Measurements from ENCODE around the gene CEACAM4. TPM values are rescaled to one million over a fixed set of nuclear protein-coding genes. Genes with fewer than 3 reads are reported as not detected.

CEACAM4 gene
- total and polyA plus RNA-seq, 2 experiments from 2014 or later, result not detected

DNA sequence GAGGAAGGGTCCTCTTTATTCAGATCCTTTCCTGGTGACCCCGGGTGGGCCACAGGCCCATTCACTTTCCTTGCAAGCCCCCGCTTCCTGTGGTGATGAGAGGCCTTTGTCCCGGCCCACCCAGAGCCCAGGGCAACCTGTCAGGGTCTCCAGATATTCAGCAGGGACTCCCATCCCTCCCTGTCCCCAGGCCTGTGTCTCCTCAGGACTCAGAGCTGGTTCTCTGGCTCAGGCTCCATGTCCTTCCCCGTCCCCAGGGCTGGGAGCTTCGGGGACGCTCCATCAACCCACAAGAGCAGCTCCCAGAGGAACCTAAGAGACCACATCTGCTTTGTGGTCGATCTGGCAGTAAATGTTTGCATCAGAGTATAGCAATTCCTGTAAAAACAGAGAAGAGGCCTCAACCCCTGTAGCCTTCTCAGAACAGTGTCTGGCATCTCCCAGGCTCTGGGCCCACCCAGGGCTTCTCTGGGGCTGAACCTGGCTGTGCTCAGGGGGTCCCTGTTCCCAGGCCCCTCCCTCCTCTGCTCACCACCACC lies 7.8 kb downstream of the CEACAM4 start:
- Histone ChIP-seq H3K4me3 (no peak overlapping the region), H3K27me3 (no peaks in the 10 kb centered on the region), H3K79me2 (no peaks in the 10 kb centered on the region), H3K27ac (no peak overlapping the region), H2AFZ (no peak overlapping the region), H3K9me2 (replicated peaks; ENCODE audit: insufficient read depth) (no peaks in the 10 kb centered on the region), H3K9me3 (ENCODE audit: low read depth) (no peaks in the 10 kb centered on the region), H3K4me1 (ENCODE audit: insufficient read depth) (no peaks in the 10 kb centered on the region), H3K4me2 (no peak overlapping the region), H4K20me1 (ENCODE audit: insufficient read depth, poor library complexity, severe bottlenecking) (no peaks in the 10 kb centered on the region), H3K36me3 (replicated peaks; ENCODE audit: insufficient read depth, low read depth) (no peaks in the 10 kb centered on the region)
- no peak for DNase-seq (ENCODE audit: low spot score)
- no peak for TF ChIP-seq EZH2phosphoT487 (IDR thresholded peaks at IDR 0.05; ENCODE audit: low read depth, severe bottlenecking, unreplicated experiment)
- TF ChIP-seq EZH2 (IDR thresholded peaks at IDR 0.05; ENCODE audit: borderline replicate concordance), result no peak
- TF ChIP-seq, protein P1, sequence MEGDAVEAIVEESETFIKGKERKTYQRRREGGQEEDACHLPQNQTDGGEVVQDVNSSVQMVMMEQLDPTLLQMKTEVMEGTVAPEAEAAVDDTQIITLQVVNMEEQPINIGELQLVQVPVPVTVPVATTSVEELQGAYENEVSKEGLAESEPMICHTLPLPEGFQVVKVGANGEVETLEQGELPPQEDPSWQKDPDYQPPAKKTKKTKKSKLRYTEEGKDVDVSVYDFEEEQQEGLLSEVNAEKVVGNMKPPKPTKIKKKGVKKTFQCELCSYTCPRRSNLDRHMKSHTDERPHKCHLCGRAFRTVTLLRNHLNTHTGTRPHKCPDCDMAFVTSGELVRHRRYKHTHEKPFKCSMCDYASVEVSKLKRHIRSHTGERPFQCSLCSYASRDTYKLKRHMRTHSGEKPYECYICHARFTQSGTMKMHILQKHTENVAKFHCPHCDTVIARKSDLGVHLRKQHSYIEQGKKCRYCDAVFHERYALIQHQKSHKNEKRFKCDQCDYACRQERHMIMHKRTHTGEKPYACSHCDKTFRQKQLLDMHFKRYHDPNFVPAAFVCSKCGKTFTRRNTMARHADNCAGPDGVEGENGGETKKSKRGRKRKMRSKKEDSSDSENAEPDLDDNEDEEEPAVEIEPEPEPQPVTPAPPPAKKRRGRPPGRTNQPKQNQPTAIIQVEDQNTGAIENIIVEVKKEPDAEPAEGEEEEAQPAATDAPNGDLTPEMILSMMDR (IDR thresholded peaks at IDR 0.05; ENCODE audit: poor library complexity), result no peak
- WGBS (ENCODE audit: low lambda C conversion rate, missing lambda C conversion rate), result 36% methylated on average over 7 of the region's 7 CpGs

DNA sequence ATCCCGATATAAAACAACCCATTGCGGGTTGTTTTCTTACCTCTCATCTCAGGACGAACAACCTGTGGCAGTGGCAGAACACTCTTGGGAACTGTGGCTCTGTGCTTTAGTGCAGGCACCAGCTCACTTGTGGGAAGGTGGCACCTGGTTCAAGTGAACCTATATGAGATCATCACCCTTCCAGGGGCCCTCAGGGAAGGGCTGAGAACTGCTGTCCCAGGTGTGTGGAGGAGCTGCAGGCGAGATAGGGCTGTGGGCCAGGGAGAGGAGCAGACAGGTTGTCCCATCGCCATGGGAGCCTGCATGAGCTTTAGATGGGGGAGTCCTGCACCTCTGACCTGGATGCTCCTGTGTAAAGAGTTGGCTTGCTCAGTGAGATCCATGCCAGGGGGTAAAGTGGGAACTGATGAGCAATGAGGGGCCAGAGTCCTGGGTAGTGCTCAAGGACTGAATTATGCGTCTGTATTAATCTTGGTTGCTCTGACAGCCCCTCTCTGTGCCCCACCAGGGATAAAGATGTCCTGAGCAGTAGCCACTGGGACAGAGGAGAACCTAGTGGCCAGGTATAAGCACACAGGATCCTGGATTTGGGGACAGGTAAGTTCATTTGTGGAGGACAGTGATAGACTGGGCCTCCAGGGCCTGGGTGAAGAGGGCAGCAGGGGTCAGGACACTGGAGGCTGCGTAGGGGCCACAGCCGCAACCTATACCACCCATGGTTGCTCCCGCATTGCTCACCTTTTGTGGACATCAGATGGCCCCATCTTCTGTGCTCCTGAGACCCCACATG lies 8.7 kb downstream of the CEACAM4 start:
- Histone ChIP-seq H3K27me3 (no peaks in the 10 kb centered on the region), H3K4me2 (no peak overlapping the region), H3K27ac (no peak overlapping the region), H4K20me1 (ENCODE audit: insufficient read depth, poor library complexity, severe bottlenecking) (no peaks in the 10 kb centered on the region), H3K9me2 (replicated peaks; ENCODE audit: insufficient read depth) (no peaks in the 10 kb centered on the region), H3K4me1 (ENCODE audit: insufficient read depth) (no peaks in the 10 kb centered on the region), H3K36me3 (replicated peaks; ENCODE audit: insufficient read depth, low read depth) (no peaks in the 10 kb centered on the region), H2AFZ (no peak overlapping the region), H3K9me3 (ENCODE audit: low read depth) (no peaks in the 10 kb centered on the region), H3K79me2 (no peaks in the 10 kb centered on the region), H3K4me3 (no peak overlapping the region)
- TF ChIP-seq, protein P1 (IDR thresholded peaks at IDR 0.05; ENCODE audit: poor library complexity), result no peak
- no peak for TF ChIP-seq EZH2 (IDR thresholded peaks at IDR 0.05; ENCODE audit: borderline replicate concordance)
- no peak for TF ChIP-seq EZH2phosphoT487 (IDR thresholded peaks at IDR 0.05; ENCODE audit: low read depth, severe bottlenecking, unreplicated experiment)
- whole genome bisulfite sequencing (ENCODE audit: low lambda C conversion rate, missing lambda C conversion rate), result 53% methylated on average over 9 of the region's 9 CpGs
- DNase-seq (ENCODE audit: low spot score), result no peak

DNA sequence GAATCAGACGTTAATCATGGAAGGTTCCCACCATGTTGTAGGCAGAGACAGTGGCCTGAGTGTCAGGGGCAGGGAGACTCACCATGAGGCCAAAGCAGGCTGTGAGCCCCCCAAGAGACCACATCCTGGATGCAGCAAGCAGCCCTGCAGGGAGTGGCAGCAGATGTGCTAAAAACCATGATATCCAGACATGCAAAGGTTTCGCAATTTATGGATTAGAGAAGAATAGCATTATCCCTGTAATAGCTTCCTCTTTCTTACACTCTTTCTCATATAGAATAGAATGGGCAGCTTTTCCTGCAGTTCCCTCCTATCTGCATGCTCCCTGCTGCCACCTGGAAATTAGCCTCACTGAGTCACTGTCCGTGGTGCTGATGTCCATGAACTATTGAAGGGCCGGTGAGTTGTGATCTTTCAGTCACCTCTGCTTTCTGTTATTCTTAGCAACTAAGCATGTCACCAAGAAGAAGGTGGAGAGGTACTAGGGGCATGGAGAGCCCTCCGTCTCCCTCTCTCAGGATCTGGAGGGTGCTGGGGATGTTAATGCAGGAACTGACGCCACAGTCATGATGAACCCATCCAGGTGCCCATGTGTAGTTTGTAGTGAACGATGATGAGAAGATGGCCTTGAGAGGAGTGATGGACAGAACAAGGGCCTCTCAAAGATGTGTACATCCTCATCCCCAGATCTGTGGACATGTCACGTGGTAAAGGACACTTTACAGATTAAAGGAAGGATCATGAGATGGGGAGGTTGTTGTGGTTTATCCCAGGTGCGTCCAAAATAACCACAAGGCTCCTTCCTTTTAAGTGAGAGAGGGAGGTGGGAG lies 9.9 kb downstream of the CEACAM4 start:
- Histone ChIP-seq H3K9me2 (replicated peaks; ENCODE audit: insufficient read depth) (no peaks in the 10 kb centered on the region), H4K20me1 (ENCODE audit: insufficient read depth, poor library complexity, severe bottlenecking) (no peaks in the 10 kb centered on the region), H3K4me3 (no peak overlapping the region), H3K9me3 (ENCODE audit: low read depth) (no peaks in the 10 kb centered on the region), H2AFZ (no peak overlapping the region), H3K27ac (no peak overlapping the region), H3K36me3 (replicated peaks; ENCODE audit: insufficient read depth, low read depth) (no peaks in the 10 kb centered on the region), H3K27me3 (no peaks in the 10 kb centered on the region), H3K79me2 (no peaks in the 10 kb centered on the region), H3K4me2 (no peak overlapping the region), H3K4me1 (ENCODE audit: insufficient read depth) (no peaks in the 10 kb centered on the region)
- WGBS (ENCODE audit: low lambda C conversion rate, missing lambda C conversion rate), result 60% methylated on average over 9 of the region's 9 CpGs
- TF ChIP-seq EZH2 (IDR thresholded peaks at IDR 0.05; ENCODE audit: borderline replicate concordance), result no peak
- TF ChIP-seq EZH2phosphoT487 (IDR thresholded peaks at IDR 0.05; ENCODE audit: low read depth, severe bottlenecking, unreplicated experiment), result no peak
- TF ChIP-seq, protein P1 (IDR thresholded peaks at IDR 0.05; ENCODE audit: poor library complexity), result no peak
- peak; percentile 21 for DNase-seq (ENCODE audit: low spot score)

Measured in hepatocyte (in vitro differentiated cells).